ENCODE data around the gene TBCA. TPM values are rescaled to one million over a fixed set of nuclear protein-coding genes. Genes with fewer than 3 reads are reported as not detected.
"Not testable (repeated sequence)": the region's sequence is repeated elsewhere in the genome, so short reads cannot be mapped to it uniquely, and the experiment has no call there.

The TBCA gene
- total RNA-seq, 2 experiments from 2014 or later = 159 to 168 TPM

- Mint-ChIP-seq H3K36me3 (ENCODE audit: low read depth) (peaks cover 48% of the 10 kb centered on the region), H3K4me3 (no peak overlapping the region), H3K4me1 (ENCODE audit: low read depth) (peaks cover 38% of the 10 kb centered on the region), H3K27me3 (ENCODE audit: low read depth) (no peaks in the 10 kb centered on the region), H3K9me3 (ENCODE audit: insufficient read depth) (no peaks in the 10 kb centered on the region), H3K27ac (no peak overlapping the region)
- no peak for DNase-seq
- ChIA-PET POLR2A (no interaction called here), CTCF (no interaction called here)
- no peak for ATAC-seq
Observed at GRCh38 chr5:77770293-77771005, 5.7 kb downstream of the TBCA start.

GRCh38 chr5:77768978-77769377 is 7.2 kb downstream of the TBCA start:
- no peak overlapping the region for H3K27ac Mint-ChIP-seq

GRCh38 chr5:77767301-77767700 is 8.8 kb downstream of the TBCA start:
- peaks cover 49% of the 10 kb centered on the region for H3K36me3 Mint-ChIP-seq (ENCODE audit: low read depth)
- no peak for ATAC-seq
- H3K4me1 Mint-ChIP-seq (ENCODE audit: low read depth) = peaks cover 18% of the 10 kb centered on the region
- DNase-seq = no peak
- H3K27me3 Mint-ChIP-seq (ENCODE audit: low read depth) = no peaks in the 10 kb centered on the region
- ChIA-PET CTCF (no interaction called here), POLR2A (no interaction called here)
- H3K4me3 Mint-ChIP-seq = no peak overlapping the region
- no peak overlapping the region for H3K27ac Mint-ChIP-seq
- no peaks in the 10 kb centered on the region for H3K9me3 Mint-ChIP-seq (ENCODE audit: insufficient read depth)

More at GRCh38 chr5:77768978-77769377, 7.2 kb downstream of the TBCA start:
- ATAC-seq (no peak), DNase-seq (no peak)
- Mint-ChIP-seq H3K4me1 (ENCODE audit: low read depth) (peaks cover 26% of the 10 kb centered on the region), H3K9me3 (ENCODE audit: insufficient read depth) (no peaks in the 10 kb centered on the region), H3K4me3 (no peak overlapping the region), H3K27me3 (ENCODE audit: low read depth) (no peaks in the 10 kb centered on the region), H3K36me3 (ENCODE audit: low read depth) (peaks cover 43% of the 10 kb centered on the region)
- ChIA-PET POLR2A (no interaction called here), CTCF (no interaction called here)

GRCh38 chr5:77761606-77762005 is 14.5 kb downstream of the TBCA start:
- Mint-ChIP-seq H3K27me3 (ENCODE audit: low read depth) (no peaks in the 10 kb centered on the region), H3K27ac (no peak overlapping the region), H3K36me3 (ENCODE audit: low read depth) (peaks cover 57% of the 10 kb centered on the region), H3K4me3 (no peak overlapping the region), H3K4me1 (ENCODE audit: low read depth) (peaks cover 8% of the 10 kb centered on the region), H3K9me3 (ENCODE audit: insufficient read depth) (no peaks in the 10 kb centered on the region)
- ATAC-seq (no peak), DNase-seq (no peak)
- CTCF ChIA-PET = no interaction called here
- POLR2A ChIA-PET = no interaction called here

GRCh38 chr5:77758141-77758938 is 17.8 kb downstream of the TBCA start:
- H3K36me3 Mint-ChIP-seq (ENCODE audit: low read depth) = peaks cover 45% of the 10 kb centered on the region
- ChIA-PET POLR2A (no interaction called here), CTCF (no interaction called here)
- H3K27ac Mint-ChIP-seq = no peak overlapping the region
- no peaks in the 10 kb centered on the region for H3K9me3 Mint-ChIP-seq (ENCODE audit: insufficient read depth)
- no peak for DNase-seq
- H3K4me3 Mint-ChIP-seq = no peak overlapping the region
- H3K4me1 Mint-ChIP-seq (ENCODE audit: low read depth) = peaks cover 6% of the 10 kb centered on the region
- no peak for ATAC-seq
- no peaks in the 10 kb centered on the region for H3K27me3 Mint-ChIP-seq (ENCODE audit: low read depth)

GRCh38 chr5:77751328-77752023 is 24.7 kb downstream of the TBCA start:
- no peak overlapping the region for H3K4me3 Mint-ChIP-seq
- H3K9me3 Mint-ChIP-seq (ENCODE audit: insufficient read depth) = no peaks in the 10 kb centered on the region
- DNase-seq = no peak
- ChIA-PET POLR2A (no interaction called here), CTCF (no interaction called here)
- H3K27ac Mint-ChIP-seq = no peak overlapping the region
- peaks cover 8% of the 10 kb centered on the region for H3K36me3 Mint-ChIP-seq (ENCODE audit: low read depth)
- peaks cover 3% of the 10 kb centered on the region for H3K4me1 Mint-ChIP-seq (ENCODE audit: low read depth)
- no peaks in the 10 kb centered on the region for H3K27me3 Mint-ChIP-seq (ENCODE audit: low read depth)
- ATAC-seq = no peak

GRCh38 chr5:77750928-77751327 is 25.2 kb downstream of the TBCA start:
- H3K27ac Mint-ChIP-seq; ATAC-seq; H3K4me3 Mint-ChIP-seq; POLR2A ChIA-PET; H3K4me1 Mint-ChIP-seq (ENCODE audit: low read depth); H3K27me3 Mint-ChIP-seq (ENCODE audit: low read depth); H3K36me3 Mint-ChIP-seq (ENCODE audit: low read depth); CTCF ChIA-PET; DNase-seq; H3K9me3 Mint-ChIP-seq (ENCODE audit: insufficient read depth): not testable (repeated sequence)

GRCh38 chr5:77748160-77748559 is 28.0 kb downstream of the TBCA start:
- CTCF ChIA-PET = no interaction called here
- H3K4me1 Mint-ChIP-seq (ENCODE audit: low read depth) = peaks cover 2% of the 10 kb centered on the region
- DNase-seq (no peak), ATAC-seq (no peak)
- POLR2A ChIA-PET = interaction anchor here (1.0 kb wide), 1 partner anchor 9 kb away, joined by 3 read pairs; no protein-coding TSS in a partner anchor
- no peaks in the 10 kb centered on the region for H3K9me3 Mint-ChIP-seq (ENCODE audit: insufficient read depth)
- peaks cover 15% of the 10 kb centered on the region for H3K36me3 Mint-ChIP-seq (ENCODE audit: low read depth)
- H3K27me3 Mint-ChIP-seq (ENCODE audit: low read depth) = no peaks in the 10 kb centered on the region
- no peak overlapping the region for H3K4me3 Mint-ChIP-seq
- H3K27ac Mint-ChIP-seq = no peak overlapping the region

- ATAC-seq (no peak), DNase-seq (no peak)
- no peaks in the 10 kb centered on the region for H3K9me3 Mint-ChIP-seq (ENCODE audit: insufficient read depth)
- H3K27me3 Mint-ChIP-seq (ENCODE audit: low read depth) = no peaks in the 10 kb centered on the region
- H3K4me3 Mint-ChIP-seq = no peak overlapping the region
- no peak overlapping the region for H3K27ac Mint-ChIP-seq
- peaks cover 11% of the 10 kb centered on the region for H3K36me3 Mint-ChIP-seq (ENCODE audit: low read depth)
- ChIA-PET CTCF (no interaction called here), POLR2A (no interaction called here)
- no peaks in the 10 kb centered on the region for H3K4me1 Mint-ChIP-seq (ENCODE audit: low read depth)
Observed at GRCh38 chr5:77744116-77744515, 32.0 kb downstream of the TBCA start.

- DNase-seq (no peak), ATAC-seq (no peak)
- Mint-ChIP-seq H3K9me3 (ENCODE audit: insufficient read depth) (no peaks in the 10 kb centered on the region), H3K27ac (no peak overlapping the region), H3K4me1 (ENCODE audit: low read depth) (no peaks in the 10 kb centered on the region), H3K27me3 (ENCODE audit: low read depth) (no peaks in the 10 kb centered on the region), H3K4me3 (no peak overlapping the region), H3K36me3 (ENCODE audit: low read depth) (peaks cover 10% of the 10 kb centered on the region)
- ChIA-PET POLR2A (no interaction called here), CTCF (no interaction called here)
Observed at GRCh38 chr5:77743181-77743580, 33.0 kb downstream of the TBCA start.

GRCh38 chr5:77741608-77742007 is 34.5 kb downstream of the TBCA start:
- Mint-ChIP-seq H3K27me3 (ENCODE audit: low read depth) (no peaks in the 10 kb centered on the region), H3K36me3 (ENCODE audit: low read depth) (peaks cover 9% of the 10 kb centered on the region), H3K9me3 (ENCODE audit: insufficient read depth) (no peaks in the 10 kb centered on the region), H3K4me3 (no peak overlapping the region), H3K27ac (no peak overlapping the region), H3K4me1 (ENCODE audit: low read depth) (no peaks in the 10 kb centered on the region)
- CTCF ChIA-PET = no interaction called here
- POLR2A ChIA-PET = no interaction called here
- no peak for ATAC-seq
- no peak for DNase-seq

- ATAC-seq (no peak), DNase-seq (no peak)
- POLR2A ChIA-PET = no interaction called here
- Mint-ChIP-seq H3K27me3 (ENCODE audit: low read depth) (no peaks in the 10 kb centered on the region), H3K4me3 (no peak overlapping the region), H3K36me3 (ENCODE audit: low read depth) (peaks cover 13% of the 10 kb centered on the region), H3K27ac (no peak overlapping the region), H3K9me3 (ENCODE audit: insufficient read depth) (no peaks in the 10 kb centered on the region), H3K4me1 (ENCODE audit: low read depth) (no peaks in the 10 kb centered on the region)
- CTCF ChIA-PET = no interaction called here
Observed at GRCh38 chr5:77734885-77735284, 41.3 kb downstream of the TBCA start.

Data from activated CD8-positive, alpha-beta T cell treated with anti-CD3 and anti-CD28 coated beads, Interleukin-2, amount 10 ng/mL, durations not matched to agents 7 days and 5 days (primary cell).